Loucy (cell line): ENCODE results near the gene AMPD3.

Experiments used
- H2AFZ ChIP-seq: fragments of 200-600 bp; sonication (generic); 2 replicates; pipeline ENCODE4 v1.6.0; 2016; ENCODE audit warnings: antibody characterized with exemption, mild to moderate bottlenecking, low read length, moderate library complexity
- H3F3A ChIP-seq: fragments of 200-600 bp; 2 replicates; pipeline ENCODE4 v1.6.0; 2016; ENCODE audit warnings: antibody characterized with exemption, low read depth, mild to moderate bottlenecking
- H3K27me3 ChIP-seq: fragments of 200-600 bp; sonication (generic); 2 replicates; pipeline ENCODE4 v1.6.1; 2014; ENCODE audit warnings: low read length, mild to moderate bottlenecking; ENCODE audit not compliant: insufficient read depth, poor library complexity, severe bottlenecking
- H3K36me3 ChIP-seq: fragments of 200-600 bp; sonication (generic); 2 replicates; pipeline ENCODE4 v1.6.1; 2016; ENCODE audit warnings: low read length; ENCODE audit not compliant: insufficient read depth
- H3K4me1 ChIP-seq: fragments of 200-600 bp; sonication (generic); 2 replicates; pipeline ENCODE4 v1.5.1; 2014; ENCODE audit warnings: low read length, mild to moderate bottlenecking; ENCODE audit not compliant: insufficient read depth, poor library complexity, severe bottlenecking
- H3K4me2 ChIP-seq: fragments of 200-600 bp; sonication (generic); 2 replicates; pipeline ENCODE4 v1.6.0; 2014; ENCODE audit warnings: antibody characterized with exemption, low read length, low read depth, mild to moderate bottlenecking; ENCODE audit not compliant: poor library complexity, severe bottlenecking
- H3K4me3 ChIP-seq: fragments of 200-600 bp; sonication (generic); 2 replicates; pipeline ENCODE4 v1.5.1; 2014; ENCODE audit warnings: low read length, mild to moderate bottlenecking, mixed read lengths; ENCODE audit not compliant: poor library complexity, severe bottlenecking
- H3K79me2 ChIP-seq: fragments of 200-600 bp; sonication (generic); 2 replicates; pipeline ENCODE4 v1.6.1; 2014; ENCODE audit warnings: low read length; ENCODE audit not compliant: insufficient read depth
- H3K9ac ChIP-seq: fragments of 200-600 bp; sonication (generic); 2 replicates; pipeline ENCODE4 v1.6.0; 2014; ENCODE audit warnings: mild to moderate bottlenecking, low read depth, low read length, moderate library complexity; ENCODE audit not compliant: poor library complexity, severe bottlenecking
- H3K9me2 ChIP-seq: fragments of 200-600 bp; sonication (generic); replicated peaks from 2 replicates; pipeline ENCODE4 v1.6.1; 2016; ENCODE audit warnings: low read depth, low read length, mixed read lengths
- H3K9me3 ChIP-seq: fragments of 200-600 bp; sonication (generic); 2 replicates; pipeline ENCODE4 v1.6.1; 2014; ENCODE audit warnings: mild to moderate bottlenecking, antibody characterized with exemption, low read length, low read depth; ENCODE audit not compliant: insufficient read depth
- H4K20me1 ChIP-seq: fragments of 200-600 bp; sonication (generic); 2 replicates; pipeline ENCODE4 v1.6.0; 2014; ENCODE audit warnings: antibody characterized with exemption, low read length, mild to moderate bottlenecking; ENCODE audit not compliant: insufficient read depth, poor library complexity, severe bottlenecking
- CTCF ChIP-seq: fragments of 200-600 bp; sonication (generic); conservative IDR thresholded peaks from 2 replicates; pipeline ENCODE4 v1.5.1; 2014; ENCODE audit warnings: mild to moderate bottlenecking, antibody characterized with exemption, low read length
- EZH2phosphoT487 ChIP-seq: fragments of 200-600 bp; IDR thresholded peaks from 2 replicates; pipeline ENCODE4 v1.6.1; 2018; ENCODE audit warnings: antibody characterized with exemption, mild to moderate bottlenecking, moderate library complexity, borderline replicate concordance

AMPD3 gene

GRCh38 chr11:10551845-10552352 lies 96.8 kb downstream of the AMPD3 start:
- no peaks in the 10 kb centered on the region for H3K9me2 ChIP-seq
- no peak overlapping the region for H3K4me3 ChIP-seq
- peaks cover 6% of the 10 kb centered on the region; the same call in 1 of the 2 replicates for H3K9me3 ChIP-seq
- no peaks in the 10 kb centered on the region for H4K20me1 ChIP-seq
- no peaks in the 10 kb centered on the region for H3K79me2 ChIP-seq
- no peaks in the 10 kb centered on the region for H3K27me3 ChIP-seq
- TF ChIP-seq EZH2phosphoT487 (no peak), CTCF (no peak)
- H3K36me3 ChIP-seq: no peaks in the 10 kb centered on the region
- H3K9ac ChIP-seq: no peak overlapping the region
- H3K4me1 ChIP-seq: peaks cover 4% of the 10 kb centered on the region
- H3K4me2 ChIP-seq: no peak overlapping the region
- no peak overlapping the region for H2AFZ ChIP-seq
- no peaks in the 10 kb centered on the region for H3F3A ChIP-seq

- Histone ChIP-seq H3K36me3 (no peaks in the 10 kb centered on the region), H3K9me3 (peaks cover 6% of the 10 kb centered on the region; the same call in 1 of the 2 replicates), H3K4me3 (no peak overlapping the region), H3K79me2 (no peaks in the 10 kb centered on the region), H3F3A (no peaks in the 10 kb centered on the region), H3K4me1 (peaks cover 4% of the 10 kb centered on the region), H4K20me1 (no peaks in the 10 kb centered on the region), H3K27me3 (no peaks in the 10 kb centered on the region), H3K9ac (no peak overlapping the region), H3K9me2 (no peaks in the 10 kb centered on the region), H3K4me2 (no peak overlapping the region), H2AFZ (no peak overlapping the region)
- TF ChIP-seq EZH2phosphoT487 (no peak), CTCF (no peak)
Measured at GRCh38 chr11:10556590-10556989, 101.5 kb downstream of the AMPD3 start.
